HEK293T (cell line): ENCODE data around the gene LCTL.

Experiments
- CTCF ChIA-PET: fragments of 350-600 bp; formaldehyde crosslinking; extraction: SDS; loops from one replicate; lab custom pipeline; 2021; ENCODE audit warnings: antibody characterized with exemption, inconsistent platforms; lab: Yijun Ruan, JAX
- POLR2A ChIA-PET: fragments of 350-600 bp; formaldehyde crosslinking; extraction: SDS; loops from one replicate; lab custom pipeline; 2020; ENCODE audit warnings: antibody characterized with exemption, inconsistent platforms; lab: Yijun Ruan, JAX
- DNase-seq: peaks from one replicate; pipeline ENCODE4 v3.0.0; 2012; ENCODE audit warnings: mixed read lengths; ENCODE audit errors: extremely low spot score
- ARNT ChIP-seq: fragments of 450-650 bp; IDR thresholded peaks from 2 replicates; pipeline ENCODE4 v1.6.1; 2017; ENCODE audit warnings: mild to moderate bottlenecking
- BHLHE40 ChIP-seq: fragments of 450-650 bp; IDR thresholded peaks from 2 replicates; pipeline ENCODE4 v1.6.1; 2016; ENCODE audit warnings: mild to moderate bottlenecking, moderate library complexity, borderline replicate concordance
- CTBP1 ChIP-seq: fragments of 450-650 bp; IDR thresholded peaks from 2 replicates; pipeline ENCODE4 v1.6.1; 2016; ENCODE audit warnings: borderline replicate concordance
- ELF4 ChIP-seq: fragments of 450-650 bp; IDR thresholded peaks from 2 replicates; pipeline ENCODE4 v1.6.1; 2017; ENCODE audit warnings: antibody characterized with exemption
- FOXA1 ChIP-seq: fragments of 450-650 bp; IDR thresholded peaks from 2 replicates; pipeline ENCODE4 v1.6.1; 2016; ENCODE audit warnings: mild to moderate bottlenecking
- FOXK2 ChIP-seq: fragments of 450-650 bp; IDR thresholded peaks from 2 replicates; pipeline ENCODE4 v1.6.1; 2016; ENCODE audit warnings: mild to moderate bottlenecking
- FOXM1 ChIP-seq: fragments of 450-650 bp; IDR thresholded peaks from 2 replicates; pipeline ENCODE4 v1.6.1; 2017; ENCODE audit warnings: mild to moderate bottlenecking, borderline replicate concordance
- HDGF ChIP-seq: fragments of 450-650 bp; IDR thresholded peaks from 2 replicates; pipeline ENCODE4 v1.6.1; 2017; ENCODE audit warnings: antibody characterized with exemption, borderline replicate concordance
- L3MBTL2 ChIP-seq: fragments of 450-650 bp; conservative IDR thresholded peaks from 2 replicates; pipeline ENCODE4 v1.6.1; 2016; ENCODE audit warnings: mild to moderate bottlenecking
- LEF1 ChIP-seq: fragments of 450-650 bp; IDR thresholded peaks from 2 replicates; pipeline ENCODE4 v1.6.1; 2017; ENCODE audit warnings: mild to moderate bottlenecking, borderline replicate concordance
- NFRKB ChIP-seq: fragments of 450-650 bp; IDR thresholded peaks from 2 replicates; pipeline ENCODE4 v1.6.1; 2016; ENCODE audit warnings: mild to moderate bottlenecking, moderate library complexity
- PKNOX1 ChIP-seq: fragments of 450-650 bp; IDR thresholded peaks from 2 replicates; pipeline ENCODE4 v1.6.1; 2016
- SP1 ChIP-seq: fragments of 450-650 bp; IDR thresholded peaks from 2 replicates; pipeline ENCODE4 v1.6.1; 2017
- SUZ12 ChIP-seq: fragments of 450-650 bp; IDR thresholded peaks from 2 replicates; pipeline ENCODE4 v1.6.1; 2016; ENCODE audit warnings: mild to moderate bottlenecking
- TARDBP ChIP-seq: fragments of 450-650 bp; IDR thresholded peaks from 2 replicates; pipeline ENCODE4 v1.6.1; 2016
- ZNF384 ChIP-seq: fragments of 450-650 bp; IDR thresholded peaks from 2 replicates; pipeline ENCODE4 v1.6.1; 2016

Gene LCTL

GRCh38 chr15:66578286-66578875 is 12.6 kb upstream of the LCTL start:
- TF ChIP-seq TARDBP, result no peak
- TF ChIP-seq BHLHE40, result no peak
- no peak for TF ChIP-seq LEF1
- no peak for TF ChIP-seq FOXM1
- TF ChIP-seq PKNOX1, result no peak
- TF ChIP-seq CTBP1, result no peak
- TF ChIP-seq FOXA1, result no peak
- TF ChIP-seq ZNF384, result no peak
- no peak for TF ChIP-seq NFRKB
- TF ChIP-seq ELF4, result no peak
- TF ChIP-seq ARNT, result no peak
- ChIA-PET CTCF (interaction anchor here (0.6 kb wide), 1 partner anchor 211 kb away, joined by 3 read pairs; no protein-coding TSS in a partner anchor), POLR2A (no interaction called here)
- DNase-seq, result no peak

- ChIA-PET CTCF (no interaction called here), POLR2A (no interaction called here)
- DNase-seq, result no peak
- TF ChIP-seq FOXA1 (no peak), ARNT (no peak), PKNOX1 (no peak), CTBP1 (no peak), LEF1 (no peak), SP1 (no peak), HDGF (no peak), BHLHE40 (no peak), ELF4 (no peak), TARDBP (no peak), ZNF384 (no peak), FOXM1 (no peak), FOXK2 (no peak), L3MBTL2 (no peak), SUZ12 (no peak), NFRKB (no peak)
These were observed 8.8 kb upstream of the LCTL start for GRCh38 chr15:66574596-66574950.

GRCh38 chr15:66573719-66574595 is 8.2 kb upstream of the LCTL start:
- ChIA-PET CTCF (no interaction called here), POLR2A (no interaction called here)
- DNase-seq, result no peak
- TF ChIP-seq ZNF384 (no peak), LEF1 (no peak), CTBP1 (no peak), PKNOX1 (no peak), BHLHE40 (no peak), ELF4 (no peak), FOXA1 (no peak), ARNT (no peak)

- ChIA-PET POLR2A (no interaction called here), CTCF (no interaction called here)
- no peak for DNase-seq
- TF ChIP-seq SP1 (no peak), ARNT (no peak), ELF4 (no peak), LEF1 (no peak), FOXK2 (no peak), NFRKB (no peak), BHLHE40 (no peak)
These were observed 7.5 kb upstream of the LCTL start for GRCh38 chr15:66573348-66573718.

GRCh38 chr15:66572146-66572545 is 6.3 kb upstream of the LCTL start:
- POLR2A ChIA-PET, result interaction anchor here (0.8 kb wide), 1 partner anchor 37 kb away, joined by 3 read pairs; no protein-coding TSS in a partner anchor
- CTCF ChIA-PET, result no interaction called here
- TF ChIP-seq FOXM1 (no peak), NFRKB (no peak)
- no peak for DNase-seq

- ChIA-PET CTCF (no interaction called here), POLR2A (interaction anchor here (0.8 kb wide), 1 partner anchor 36 kb away, joined by 3 read pairs; no protein-coding TSS in a partner anchor)
- TF ChIP-seq FOXM1 (no peak), TARDBP (no peak), ZNF384 (no peak), L3MBTL2 (no peak), FOXA1 (no peak), BHLHE40 (no peak), FOXK2 (no peak), HDGF (no peak), PKNOX1 (no peak), SP1 (no peak), CTBP1 (no peak), ELF4 (no peak), NFRKB (no peak), SUZ12 (no peak), LEF1 (no peak), ARNT (no peak)
- no peak for DNase-seq
These were observed 5.2 kb upstream of the LCTL start for GRCh38 chr15:66570842-66571478.
